PC-9 (cell line): ENCODE results near the gene RELL1.

Experiments used
- CTCF ChIP-seq: fragments of 200-600 bp; sonication (generic); conservative IDR thresholded peaks from 2 replicates; pipeline ENCODE4 v1.6.1; 2017; ENCODE audit warnings: mixed run types, antibody characterized with exemption, mild to moderate bottlenecking, moderate library complexity
- EZH2 ChIP-seq: fragments of 200-600 bp; sonication (generic); IDR thresholded peaks from 2 replicates; pipeline ENCODE4 v1.8.0; 2017; ENCODE audit warnings: antibody characterized with exemption, low read depth

- TF ChIP-seq EZH2, result no peak
- TF ChIP-seq CTCF, result no peak
These were observed 23.9 kb downstream of the RELL1 start for GRCh38 chr4:37662251-37662650.
